ENCODE measurements around the gene HK2.

- no peak for TF ChIP-seq POLR2A (IDR thresholded peaks at IDR 0.05; ENCODE audit: low read depth, low read length)
- TF ChIP-seq PAX5 (IDR thresholded peaks at IDR 0.05; ENCODE audit: insufficient read depth, low read length, severe bottlenecking) = no peak
- TF ChIP-seq POLR2AphosphoS5 (IDR thresholded peaks at IDR 0.05; ENCODE audit: low read depth, low read length) = no peak
- no peak for TF ChIP-seq TAF1 (IDR thresholded peaks at IDR 0.05; ENCODE audit: low read depth, low read length)
- TF ChIP-seq POU2F2 (IDR thresholded peaks at IDR 0.05; ENCODE audit: low read depth, low read length) = no peak
- no peak for TF ChIP-seq SPI1 (IDR thresholded peaks at IDR 0.05; ENCODE audit: low read depth, low read length)
These were observed 93.7 kb downstream of the HK2 start for GRCh38 chr2:74927621-74928020.

All from GM12891 (cell line).